Urinary bladder (tissue), 4 donors: Measurements from ENCODE around the gene AP2B1. TPM values are rescaled to one million over a fixed set of nuclear protein-coding genes. Genes with fewer than 3 reads are reported as not detected.

Source experiments
- DNase-seq: peaks from one replicate; pipeline ENCODE4 v3.0.0-alpha.2; 2015; ENCODE audit errors: extremely low spot score
- H3K27ac ChIP-seq: one replicate; pipeline ENCODE4 v1.5.1; 2013; ENCODE audit warnings: low read depth, mild to moderate bottlenecking, moderate library complexity
- H3K36me3 ChIP-seq: one replicate; pipeline ENCODE4 v1.6.1; 2013; ENCODE audit warnings: mild to moderate bottlenecking, moderate library complexity; ENCODE audit not compliant: insufficient read depth
- H3K4me1 ChIP-seq: one replicate; pipeline ENCODE4 v1.6.1; 2013; ENCODE audit warnings: mild to moderate bottlenecking, moderate library complexity; ENCODE audit not compliant: insufficient read depth
- H3K4me3 ChIP-seq: one replicate; pipeline ENCODE4 v1.5.1; 2013; ENCODE audit warnings: low read depth, low read length
- WGBS: extraction: QIAGEN DNeasy Blood & Tissue Kit; methylation state at CpG from one replicate; pipeline ENCODE4 v1.1.7; 2013; 5-methylcytosine and 5-hydroxymethylcytosine counted together
- polyA plus RNA-seq: library from polyadenylated mRNA; stranded (reverse); fragments of 200-250 nt; gene quantifications from one replicate; pipeline ENCODE4 v1.2.3, GENCODE V29; 2013
- total RNA-seq: library from RNA; depleted of rRNA; stranded (reverse); fragments of >200 nt; gene quantifications from one replicate; pipeline ENCODE4 v1.2.3, GENCODE V29; 2014
- donor health status: healthy with polysubstance abuse.
- donor health status: healthy.

Gene AP2B1
- total and polyA plus RNA-seq, 2 donors: 60.5 to 69.7 TPM

GRCh38 chr17:35736236-35736635 lies 149.1 kb downstream of the AP2B1 start:
- H3K36me3 ChIP-seq: no peaks in the 10 kb centered on the region
- WGBS: 88% methylated on average over 5 of the region's 5 CpGs
- no peaks in the 10 kb centered on the region for H3K4me1 ChIP-seq
- no peak for DNase-seq
- H3K4me3 ChIP-seq: no peak overlapping the region
- no peak overlapping the region for H3K27ac ChIP-seq

- no peak for DNase-seq
- Histone ChIP-seq H3K27ac (no peak overlapping the region), H3K36me3 (no peaks in the 10 kb centered on the region), H3K4me1 (no peaks in the 10 kb centered on the region), H3K4me3 (no peak overlapping the region)
- WGBS: 79% methylated on average over 5 of the region's 5 CpGs
These were observed 151.5 kb downstream of the AP2B1 start for GRCh38 chr17:35738519-35739133.

GRCh38 chr17:35740216-35740615 lies 153.1 kb downstream of the AP2B1 start:
- Histone ChIP-seq H3K27ac (no peak overlapping the region), H3K36me3 (no peaks in the 10 kb centered on the region), H3K4me1 (no peaks in the 10 kb centered on the region), H3K4me3 (no peak overlapping the region)
- no peak for DNase-seq
- WGBS: 87% methylated on average over 7 of the region's 7 CpGs

GRCh38 chr17:35740997-35741931 lies 154.1 kb downstream of the AP2B1 start:
- Histone ChIP-seq H3K27ac (no peak overlapping the region), H3K4me3 (no peak overlapping the region), H3K36me3 (no peaks in the 10 kb centered on the region), H3K4me1 (no peaks in the 10 kb centered on the region)
- no peak for DNase-seq
- WGBS: 17% methylated on average over 73 of the region's 73 CpGs

GRCh38 chr17:35742496-35742895 lies 155.4 kb downstream of the AP2B1 start:
- no peak overlapping the region for H3K4me3 ChIP-seq
- no peaks in the 10 kb centered on the region for H3K36me3 ChIP-seq
- 71% methylated on average over 7 of the region's 7 CpGs for WGBS
- no peak overlapping the region for H3K27ac ChIP-seq
- no peaks in the 10 kb centered on the region for H3K4me1 ChIP-seq
- no peak for DNase-seq

- no peak overlapping the region for H3K27ac ChIP-seq
- H3K4me1 ChIP-seq: no peaks in the 10 kb centered on the region
- DNase-seq: no peak
- H3K4me3 ChIP-seq: no peak overlapping the region
- 65% methylated on average over 7 of the region's 7 CpGs for WGBS
- H3K36me3 ChIP-seq: no peaks in the 10 kb centered on the region
These were observed 155.9 kb downstream of the AP2B1 start for GRCh38 chr17:35742896-35743477.

GRCh38 chr17:35743626-35744328 lies 156.7 kb downstream of the AP2B1 start:
- H3K27ac ChIP-seq: no peak overlapping the region
- no peaks in the 10 kb centered on the region for H3K36me3 ChIP-seq
- WGBS: 25% methylated on average over 7 of the region's 7 CpGs
- no peaks in the 10 kb centered on the region for H3K4me1 ChIP-seq
- no peak overlapping the region for H3K4me3 ChIP-seq
- no peak for DNase-seq

GRCh38 chr17:35744830-35745229 lies 157.7 kb downstream of the AP2B1 start:
- Histone ChIP-seq H3K36me3 (no peaks in the 10 kb centered on the region), H3K4me3 (no peak overlapping the region), H3K4me1 (no peaks in the 10 kb centered on the region), H3K27ac (no peak overlapping the region)
- WGBS: 80% methylated on average over 8 of the region's 8 CpGs
- no peak for DNase-seq

- Histone ChIP-seq H3K36me3 (no peaks in the 10 kb centered on the region), H3K4me1 (no peaks in the 10 kb centered on the region), H3K4me3 (no peak overlapping the region), H3K27ac (no peak overlapping the region)
- DNase-seq: no peak
- WGBS: 85% methylated on average over 7 of the region's 7 CpGs
These were observed 158.1 kb downstream of the AP2B1 start for GRCh38 chr17:35745246-35745645.

- Histone ChIP-seq H3K4me3 (no peak overlapping the region), H3K36me3 (no peaks in the 10 kb centered on the region), H3K4me1 (no peaks in the 10 kb centered on the region), H3K27ac (no peak overlapping the region)
- DNase-seq: no peak
- 86% methylated on average over 15 of the region's 15 CpGs for WGBS
These were observed 158.7 kb downstream of the AP2B1 start for GRCh38 chr17:35745749-35746320.

GRCh38 chr17:35747540-35748017 lies 160.5 kb downstream of the AP2B1 start:
- Histone ChIP-seq H3K27ac (no peak overlapping the region), H3K36me3 (no peaks in the 10 kb centered on the region), H3K4me3 (no peak overlapping the region), H3K4me1 (no peaks in the 10 kb centered on the region)
- no peak for DNase-seq
- WGBS: 34% methylated on average over 12 of the region's 12 CpGs

- Histone ChIP-seq H3K4me1 (no peaks in the 10 kb centered on the region), H3K36me3 (no peaks in the 10 kb centered on the region), H3K27ac (no peak overlapping the region), H3K4me3 (no peak overlapping the region)
- DNase-seq: no peak
- 42% methylated on average over 4 of the region's 4 CpGs for WGBS
These were observed 161.3 kb downstream of the AP2B1 start for GRCh38 chr17:35748341-35748841.

- Histone ChIP-seq H3K27ac (no peak overlapping the region), H3K4me1 (no peaks in the 10 kb centered on the region), H3K36me3 (no peaks in the 10 kb centered on the region), H3K4me3 (no peak overlapping the region)
- WGBS: 85% methylated on average over 6 of the region's 6 CpGs
- no peak for DNase-seq
These were observed 161.9 kb downstream of the AP2B1 start for GRCh38 chr17:35748979-35749378.
